Ishikawa (cell line): ENCODE data around the gene PLXNA4.

ENCODE experiments used
- CEBPB ChIP-seq: IDR thresholded peaks from 2 replicates; pipeline ENCODE4 v1.6.1; 2012
- TCF12 ChIP-seq: IDR thresholded peaks from 2 replicates; pipeline ENCODE4 v1.6.1; 2012; ENCODE audit warnings: low read depth

- TF ChIP-seq CEBPB (no peak), TCF12 (no peak)
Measured at GRCh38 chr7:132572526-132572925, 3.7 kb downstream of the PLXNA4 start.
